Measurements from ENCODE around the gene GPR183.

The GPR183 gene

DNA sequence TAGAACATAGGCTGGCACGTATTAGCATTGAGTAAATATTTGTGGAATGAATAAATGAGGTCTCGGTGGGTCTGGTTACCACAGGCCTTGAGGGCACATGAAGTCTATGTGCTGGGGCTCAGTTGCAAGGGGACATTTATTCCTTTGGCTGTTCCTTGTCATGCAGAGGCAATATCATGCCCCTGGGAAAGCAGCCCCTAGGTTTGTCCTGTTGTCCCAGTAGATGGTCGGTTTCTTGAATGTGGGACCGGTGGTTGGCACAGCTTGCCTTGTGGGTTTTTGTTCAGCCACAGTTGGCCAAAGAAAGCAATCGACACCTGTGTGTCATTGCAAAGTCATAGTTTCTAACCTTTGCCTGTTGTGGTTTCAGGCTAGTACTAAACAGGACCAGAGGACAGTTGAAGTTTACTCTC, 24.7 kb upstream of the GPR183 start:
- H3K36me3 ChIP-seq (ENCODE audit: insufficient read depth, low read length): peaks cover 12% of the 10 kb centered on the region
- H3K27me3 ChIP-seq (ENCODE audit: insufficient read depth, low read length): no peaks in the 10 kb centered on the region
- H3K9me3 ChIP-seq (ENCODE audit: low read length): peaks cover 4% of the 10 kb centered on the region
- no peaks in the 10 kb centered on the region for H3K4me1 ChIP-seq (ENCODE audit: insufficient read depth, low read length)
- H2AFZ ChIP-seq (ENCODE audit: low read depth, low read length): no peak overlapping the region
- H3K4me3 ChIP-seq (ENCODE audit: low read length): no peak overlapping the region

DNA sequence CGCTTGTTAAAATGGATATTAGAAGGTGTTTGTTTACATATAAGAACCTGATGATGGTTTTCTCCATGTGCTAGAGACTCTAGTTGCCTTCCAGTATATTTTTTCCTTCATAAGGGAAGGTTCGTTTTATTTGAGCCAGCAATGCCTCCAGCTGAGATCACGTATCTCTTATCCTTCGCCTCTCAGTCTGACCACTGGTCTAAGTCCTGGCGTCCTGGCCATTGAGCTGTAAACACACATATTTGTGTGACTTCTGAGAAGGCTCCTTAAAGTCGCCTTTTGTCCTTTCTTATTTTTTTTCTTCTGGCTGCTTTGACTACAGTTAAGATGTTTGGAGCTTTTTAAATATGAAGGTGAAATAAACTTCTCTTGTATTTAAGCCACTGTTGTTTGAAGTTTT, 23.7 kb upstream of the GPR183 start:
- no peaks in the 10 kb centered on the region for H3K27me3 ChIP-seq (ENCODE audit: insufficient read depth, low read length)
- H3K9me3 ChIP-seq (ENCODE audit: low read length): peaks cover 4% of the 10 kb centered on the region
- H3K4me1 ChIP-seq (ENCODE audit: insufficient read depth, low read length): no peaks in the 10 kb centered on the region
- no peak overlapping the region for H2AFZ ChIP-seq (ENCODE audit: low read depth, low read length)
- no peak overlapping the region for H3K4me3 ChIP-seq (ENCODE audit: low read length)
- peaks cover 10% of the 10 kb centered on the region for H3K36me3 ChIP-seq (ENCODE audit: insufficient read depth, low read length)

DNA sequence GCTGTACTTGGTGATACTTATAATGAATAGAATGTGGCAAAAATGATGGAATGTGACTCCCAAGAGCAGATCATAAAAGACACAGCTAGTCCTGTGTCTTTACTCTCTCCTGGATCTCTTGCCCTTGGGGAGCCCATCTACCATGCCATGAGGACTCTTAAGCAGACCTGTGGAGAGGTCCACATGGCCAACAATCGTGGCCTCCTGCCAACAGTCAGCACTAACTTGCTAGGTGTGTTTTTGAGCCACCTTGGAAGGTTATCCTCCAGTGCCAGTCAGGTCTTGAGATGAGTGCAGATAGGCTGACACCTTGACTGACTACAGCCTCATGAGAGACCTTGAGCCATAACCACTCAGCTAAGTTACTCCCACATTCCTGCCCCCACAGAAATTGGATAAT, 22.3 kb upstream of the GPR183 start:
- no peaks in the 10 kb centered on the region for H3K27me3 ChIP-seq (ENCODE audit: insufficient read depth, low read length)
- peaks cover 10% of the 10 kb centered on the region for H3K36me3 ChIP-seq (ENCODE audit: insufficient read depth, low read length)
- H3K4me1 ChIP-seq (ENCODE audit: insufficient read depth, low read length): no peaks in the 10 kb centered on the region
- peaks cover 4% of the 10 kb centered on the region for H3K9me3 ChIP-seq (ENCODE audit: low read length)
- H3K4me3 ChIP-seq (ENCODE audit: low read length): no peak overlapping the region
- H2AFZ ChIP-seq (ENCODE audit: low read depth, low read length): no peak overlapping the region

DNA sequence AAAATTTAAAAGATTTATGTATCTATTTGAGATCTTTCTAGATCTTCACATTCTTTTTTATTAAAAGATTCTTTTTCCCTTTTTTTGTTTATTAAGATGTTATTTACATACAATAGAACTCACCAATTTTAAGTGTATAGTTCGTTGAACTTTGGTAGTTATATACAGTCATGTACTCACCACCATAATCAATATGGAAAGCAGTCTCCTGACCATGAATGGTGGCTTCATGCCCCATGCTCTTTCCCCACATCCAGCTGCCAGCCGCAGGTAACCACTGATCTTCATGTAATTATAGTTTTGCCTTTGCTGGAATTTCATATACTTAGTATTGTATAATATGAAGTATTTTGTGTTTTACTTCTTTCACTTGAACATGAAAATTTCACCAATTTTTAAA, 20.6 kb upstream of the GPR183 start:
- H3K27me3 ChIP-seq (ENCODE audit: insufficient read depth, low read length): no peaks in the 10 kb centered on the region
- H2AFZ ChIP-seq (ENCODE audit: low read depth, low read length): no peak overlapping the region
- no peak overlapping the region for H3K4me3 ChIP-seq (ENCODE audit: low read length)

DNA sequence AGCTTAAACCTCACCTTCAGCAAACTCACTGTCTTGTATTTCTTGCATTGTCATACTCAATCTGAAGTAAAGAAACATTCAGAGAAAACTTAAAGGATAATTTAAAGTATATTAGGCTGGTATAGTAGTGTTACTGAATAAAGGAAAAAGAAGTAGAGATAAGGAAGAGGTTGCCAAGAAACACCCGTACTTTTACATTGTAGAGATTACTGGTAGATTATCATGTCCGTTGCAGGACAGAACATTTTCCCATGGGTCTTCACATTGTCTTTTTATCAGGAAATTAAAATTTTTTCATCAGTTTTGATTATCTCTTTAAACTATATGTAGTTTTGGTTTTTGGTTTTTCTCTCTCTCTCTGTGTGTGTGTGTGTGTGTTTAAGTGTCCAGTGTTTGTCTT, 19.9 kb upstream of the GPR183 start:
- Histone ChIP-seq H3K4me1 (ENCODE audit: insufficient read depth, low read length) (no peaks in the 10 kb centered on the region), H2AFZ (ENCODE audit: low read depth, low read length) (no peak overlapping the region), H3K36me3 (ENCODE audit: insufficient read depth, low read length) (peaks cover 10% of the 10 kb centered on the region), H3K9me3 (ENCODE audit: low read length) (peaks cover 4% of the 10 kb centered on the region), H3K4me3 (ENCODE audit: low read length) (no peak overlapping the region), H3K27me3 (ENCODE audit: insufficient read depth, low read length) (no peaks in the 10 kb centered on the region)

More for the DNA sequence above, 20.6 kb upstream of the GPR183 start:
- Histone ChIP-seq H3K36me3 (ENCODE audit: insufficient read depth, low read length) (peaks cover 10% of the 10 kb centered on the region), H3K4me1 (ENCODE audit: insufficient read depth, low read length) (no peaks in the 10 kb centered on the region), H3K9me3 (ENCODE audit: low read length) (peaks cover 4% of the 10 kb centered on the region)

DNA sequence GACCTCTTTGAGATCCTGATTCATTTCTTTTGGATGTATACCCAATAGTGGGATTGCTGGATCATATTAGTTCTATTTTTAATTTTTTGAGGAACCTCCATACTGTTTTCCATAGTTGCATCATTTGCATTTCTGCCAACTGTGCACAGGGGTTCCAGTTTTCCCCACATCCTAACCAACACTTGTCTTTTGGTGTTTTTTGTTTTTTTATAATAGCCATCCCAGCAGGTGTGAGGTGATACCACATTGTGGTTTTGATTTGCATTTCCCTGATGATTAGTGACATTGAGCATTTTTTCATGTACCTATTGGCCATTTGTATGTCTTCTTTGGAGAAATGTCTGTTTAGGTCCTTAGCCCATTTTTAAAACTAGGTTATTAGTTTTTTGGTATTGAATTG, 18.8 kb upstream of the GPR183 start:
- H3K27me3 ChIP-seq (ENCODE audit: insufficient read depth, low read length): no peaks in the 10 kb centered on the region
- H3K4me1 ChIP-seq (ENCODE audit: insufficient read depth, low read length): no peaks in the 10 kb centered on the region
- H3K4me3 ChIP-seq (ENCODE audit: low read length): no peak overlapping the region
- no peak overlapping the region for H2AFZ ChIP-seq (ENCODE audit: low read depth, low read length)
- H3K36me3 ChIP-seq (ENCODE audit: insufficient read depth, low read length): peaks cover 10% of the 10 kb centered on the region
- H3K9me3 ChIP-seq (ENCODE audit: low read length): peaks cover 4% of the 10 kb centered on the region

DNA sequence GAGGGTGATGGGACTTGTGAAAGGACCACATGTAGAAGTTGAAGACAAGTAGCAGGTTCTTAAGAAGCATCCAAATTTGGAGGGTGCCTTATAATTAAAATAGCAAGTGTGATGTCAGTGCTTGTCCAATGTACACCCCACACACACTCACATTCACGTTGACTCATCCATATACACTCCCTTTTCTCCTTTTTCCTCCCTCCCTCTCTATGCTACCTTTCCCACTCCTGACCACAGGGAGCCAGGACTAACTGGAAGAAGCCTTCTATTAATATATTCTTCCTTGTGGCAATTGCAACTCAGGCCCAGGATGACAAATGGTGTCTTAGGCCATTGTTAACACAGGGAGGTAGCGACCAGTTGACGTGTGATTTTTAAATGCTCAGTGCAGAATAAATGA, 16.3 kb upstream of the GPR183 start:
- Histone ChIP-seq H3K27me3 (ENCODE audit: insufficient read depth, low read length) (no peaks in the 10 kb centered on the region), H3K36me3 (ENCODE audit: insufficient read depth, low read length) (peaks cover 4% of the 10 kb centered on the region), H3K4me1 (ENCODE audit: insufficient read depth, low read length) (no peaks in the 10 kb centered on the region), H3K4me3 (ENCODE audit: low read length) (no peak overlapping the region), H3K9me3 (ENCODE audit: low read length) (peaks cover 1% of the 10 kb centered on the region), H2AFZ (ENCODE audit: low read depth, low read length) (no peak overlapping the region)

DNA sequence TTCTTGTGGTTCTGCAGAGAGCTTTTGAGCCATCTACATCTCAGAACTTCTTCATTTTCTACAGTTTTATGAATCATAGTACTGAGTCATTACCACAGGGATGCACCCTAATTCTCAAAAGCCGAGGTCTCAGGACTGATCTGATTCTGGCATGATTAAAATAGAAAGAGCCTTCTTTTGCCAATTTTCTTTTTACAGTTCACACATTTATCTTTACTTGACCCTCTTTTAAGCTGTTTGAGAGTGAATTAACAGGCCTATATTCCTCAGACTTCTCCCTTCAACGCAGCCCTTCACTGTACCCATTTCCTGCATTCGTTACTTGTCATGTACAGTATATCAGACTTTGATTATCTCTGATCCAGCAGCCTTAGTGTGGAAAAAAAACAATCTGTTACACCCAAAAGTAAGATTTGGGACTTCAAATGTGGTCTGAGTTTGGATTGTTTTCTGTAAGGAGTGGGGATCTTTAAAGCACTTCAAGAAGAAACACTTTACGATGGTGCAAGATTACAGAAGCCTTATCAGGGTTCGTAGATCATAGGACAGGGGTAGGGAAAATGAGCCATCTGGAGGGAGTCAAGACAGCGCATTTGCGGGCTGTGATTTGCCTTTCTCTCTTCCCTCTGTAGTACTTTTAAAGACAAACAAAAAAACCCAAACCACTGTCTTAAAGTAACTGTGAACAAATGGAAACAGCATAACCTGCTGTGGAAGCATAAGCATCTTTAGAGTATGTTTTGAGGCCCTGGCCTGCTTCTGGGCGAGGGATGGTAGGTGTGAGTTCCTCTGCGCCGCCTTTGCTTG, 15.3 kb upstream of the GPR183 start:
- no peaks in the 10 kb centered on the region for H3K36me3 ChIP-seq (ENCODE audit: insufficient read depth, low read length)
- H3K4me3 ChIP-seq (ENCODE audit: low read length): no peak overlapping the region
- no peaks in the 10 kb centered on the region for H3K4me1 ChIP-seq (ENCODE audit: insufficient read depth, low read length)
- H3K9me3 ChIP-seq (ENCODE audit: low read length): no peaks in the 10 kb centered on the region
- no peaks in the 10 kb centered on the region for H3K27me3 ChIP-seq (ENCODE audit: insufficient read depth, low read length)
- no peak overlapping the region for H2AFZ ChIP-seq (ENCODE audit: low read depth, low read length)

DNA sequence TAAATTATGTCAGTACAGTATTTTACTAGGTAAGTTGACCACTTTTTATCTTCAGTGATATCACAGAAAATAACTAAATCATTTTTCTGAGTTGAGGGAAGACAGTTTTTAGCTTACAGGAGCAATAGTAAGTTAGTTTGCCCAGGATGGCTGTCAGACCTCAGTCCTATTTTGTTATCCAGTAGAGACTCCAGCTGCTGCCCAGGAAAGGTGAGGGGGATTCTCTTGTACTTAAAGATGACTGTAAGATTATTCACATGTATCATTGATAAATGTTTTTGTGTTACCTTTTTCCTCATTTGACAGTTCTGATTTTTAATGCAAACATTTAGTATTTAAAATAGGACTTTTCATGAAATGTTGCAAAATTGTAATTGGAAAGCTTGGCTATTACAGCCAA, 14.5 kb upstream of the GPR183 start:
- no peaks in the 10 kb centered on the region for H3K36me3 ChIP-seq (ENCODE audit: insufficient read depth, low read length)
- H3K4me1 ChIP-seq (ENCODE audit: insufficient read depth, low read length): no peaks in the 10 kb centered on the region
- no peaks in the 10 kb centered on the region for H3K9me3 ChIP-seq (ENCODE audit: low read length)
- no peak overlapping the region for H2AFZ ChIP-seq (ENCODE audit: low read depth, low read length)
- no peak overlapping the region for H3K4me3 ChIP-seq (ENCODE audit: low read length)
- no peaks in the 10 kb centered on the region for H3K27me3 ChIP-seq (ENCODE audit: insufficient read depth, low read length)

DNA sequence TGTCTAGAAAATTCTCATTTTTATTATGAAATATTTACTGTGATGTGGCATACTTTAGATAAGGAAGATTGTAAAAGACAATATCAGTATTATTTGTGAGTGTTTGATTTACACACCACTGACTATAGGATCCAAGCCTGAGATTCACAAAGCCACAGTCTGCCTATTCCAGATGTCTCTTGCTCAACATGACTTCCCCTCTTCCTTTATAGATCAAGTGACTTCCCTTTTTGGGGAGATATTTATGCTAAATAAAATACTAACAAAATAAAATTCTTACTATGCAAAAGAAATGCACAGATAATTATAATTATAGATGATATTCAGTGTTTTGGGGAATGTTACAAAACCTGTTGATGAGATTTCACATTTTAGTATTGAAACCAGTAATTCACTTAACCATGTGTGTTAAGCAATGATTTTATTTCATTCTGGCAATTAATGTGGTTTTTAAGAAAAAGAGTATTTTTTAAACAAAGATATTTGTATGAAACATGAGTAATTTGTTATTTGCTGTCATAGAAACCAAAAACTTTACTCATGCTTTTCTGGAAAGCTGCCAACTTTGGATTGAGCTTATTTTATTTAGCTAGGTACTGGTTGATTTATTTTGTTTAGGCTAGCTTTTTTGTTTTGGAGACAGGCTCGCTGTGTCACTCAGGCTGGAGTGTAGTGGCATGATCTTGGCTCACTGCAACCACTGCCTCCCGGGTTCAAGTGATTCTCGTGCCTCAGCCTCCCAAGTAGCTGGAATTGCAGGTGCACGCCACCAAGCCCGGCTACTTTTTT, 13.7 kb upstream of the GPR183 start:
- H2AFZ ChIP-seq (ENCODE audit: low read depth, low read length): no peak overlapping the region
- no peaks in the 10 kb centered on the region for H3K9me3 ChIP-seq (ENCODE audit: low read length)
- H3K36me3 ChIP-seq (ENCODE audit: insufficient read depth, low read length): no peaks in the 10 kb centered on the region
- no peaks in the 10 kb centered on the region for H3K4me1 ChIP-seq (ENCODE audit: insufficient read depth, low read length)
- H3K4me3 ChIP-seq (ENCODE audit: low read length): no peak overlapping the region
- no peaks in the 10 kb centered on the region for H3K27me3 ChIP-seq (ENCODE audit: insufficient read depth, low read length)

DNA sequence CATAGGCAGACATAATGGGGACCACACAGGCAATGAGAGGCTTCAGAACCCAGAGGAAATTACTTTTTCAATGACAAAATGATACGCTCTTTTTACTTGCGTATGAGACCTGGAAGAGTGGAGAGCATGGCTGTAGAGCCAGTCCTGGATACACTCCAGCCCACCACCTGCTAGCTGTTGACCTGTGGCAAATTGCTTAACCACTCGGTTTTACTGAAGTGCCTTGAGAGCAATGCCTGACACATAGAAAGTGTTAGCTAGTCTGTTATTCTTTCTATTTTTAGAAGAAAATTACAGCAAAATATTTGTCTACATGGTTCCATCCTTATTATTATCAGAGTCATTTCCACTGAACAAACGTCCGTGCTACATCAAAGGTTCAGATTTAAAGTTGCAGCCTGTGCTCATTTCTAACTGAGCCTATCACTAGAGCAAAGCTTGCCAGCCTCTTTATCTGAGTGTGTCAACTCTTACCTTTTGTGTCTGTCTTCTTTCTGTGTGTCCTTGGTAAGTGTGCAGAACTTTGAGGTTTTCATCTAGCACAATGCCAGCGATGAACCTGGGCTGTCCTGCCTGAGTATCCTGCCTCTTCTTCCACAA, 9.6 kb upstream of the GPR183 start:
- Histone ChIP-seq H3K27me3 (ENCODE audit: insufficient read depth, low read length) (no peaks in the 10 kb centered on the region), H3K4me3 (ENCODE audit: low read length) (no peak overlapping the region), H2AFZ (ENCODE audit: low read depth, low read length) (no peak overlapping the region), H3K36me3 (ENCODE audit: insufficient read depth, low read length) (no peaks in the 10 kb centered on the region), H3K4me1 (ENCODE audit: insufficient read depth, low read length) (peaks cover 18% of the 10 kb centered on the region), H3K9me3 (ENCODE audit: low read length) (peaks cover 4% of the 10 kb centered on the region)

DNA sequence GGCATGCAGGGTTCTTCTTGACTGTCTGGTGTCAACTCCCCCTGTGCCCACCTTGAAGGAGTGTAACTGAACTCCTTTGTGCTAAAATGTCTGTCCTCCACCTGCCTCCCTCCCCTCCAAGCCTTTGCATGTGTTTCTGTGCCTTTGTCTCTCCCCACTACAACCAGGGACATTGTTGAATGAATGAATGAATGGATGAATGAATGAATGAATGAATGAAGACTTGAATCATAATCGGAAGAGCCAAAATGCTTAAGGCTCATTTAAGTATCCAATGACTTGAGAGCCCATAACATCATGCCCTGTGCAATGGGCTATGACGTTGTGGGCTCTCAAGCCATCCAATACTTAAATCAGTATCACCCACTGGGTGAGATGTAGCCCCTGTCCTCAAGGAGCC, 9.0 kb upstream of the GPR183 start:
- Histone ChIP-seq H3K9me3 (ENCODE audit: low read length) (peaks cover 4% of the 10 kb centered on the region), H2AFZ (ENCODE audit: low read depth, low read length) (no peak overlapping the region), H3K4me3 (ENCODE audit: low read length) (no peak overlapping the region), H3K4me1 (ENCODE audit: insufficient read depth, low read length) (peaks cover 18% of the 10 kb centered on the region), H3K27me3 (ENCODE audit: insufficient read depth, low read length) (no peaks in the 10 kb centered on the region), H3K36me3 (ENCODE audit: insufficient read depth, low read length) (no peaks in the 10 kb centered on the region)

DNA sequence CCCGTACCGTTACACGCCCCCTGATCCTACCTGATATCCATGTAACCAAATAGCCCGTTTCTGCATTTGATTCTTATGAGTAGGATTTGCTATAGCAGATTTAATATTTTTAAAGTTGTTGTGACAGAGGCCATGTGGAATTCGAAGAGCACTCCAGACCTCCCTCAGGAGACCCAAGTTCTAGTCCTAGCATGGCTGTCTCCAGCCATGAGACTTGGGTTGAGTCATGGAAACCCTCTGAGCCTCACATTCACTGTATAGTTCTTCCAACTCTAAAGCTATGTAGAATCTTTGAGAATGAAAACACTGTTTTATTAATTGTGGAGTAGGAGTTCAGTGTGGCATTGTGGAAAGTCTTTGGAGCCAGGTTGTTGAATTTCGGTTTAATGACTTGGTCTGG, 8.0 kb upstream of the GPR183 start:
- peaks cover 4% of the 10 kb centered on the region for H3K9me3 ChIP-seq (ENCODE audit: low read length)
- H3K4me1 ChIP-seq (ENCODE audit: insufficient read depth, low read length): peaks cover 18% of the 10 kb centered on the region
- H2AFZ ChIP-seq (ENCODE audit: low read depth, low read length): no peak overlapping the region
- H3K27me3 ChIP-seq (ENCODE audit: insufficient read depth, low read length): no peaks in the 10 kb centered on the region
- no peak overlapping the region for H3K4me3 ChIP-seq (ENCODE audit: low read length)
- no peaks in the 10 kb centered on the region for H3K36me3 ChIP-seq (ENCODE audit: insufficient read depth, low read length)

All from neuron (in vitro differentiated cells).